Activated naive CD8-positive, alpha-beta T cell treated with anti-CD3 and anti-CD28 coated beads, Interleukin-2, amount 50 U/mL, for 24 hours (primary cell): ENCODE data around the gene AOAH.
"Not testable (repeated sequence)": the region's sequence is repeated elsewhere in the genome, so short reads cannot be mapped to it uniquely, and the experiment has no call there.

ENCODE experiments used
- ATAC-seq: fragments of 150-1000 bp; cut with Tn5 transposase; one replicate; pipeline ENCODE4 v1.10.0; 2021
- DNase-seq: peaks from one replicate; pipeline ENCODE4 v3.0.0; 2021
- H3K27ac Mint-ChIP-seq: one replicate; pipeline ENCODE4 v1.8.0; 2021; ENCODE audit warnings: mild to moderate bottlenecking, mixed read lengths
- H3K27me3 Mint-ChIP-seq: one replicate; pipeline ENCODE4 v1.8.0; 2021; ENCODE audit warnings: mixed read lengths
- H3K36me3 Mint-ChIP-seq: one replicate; pipeline ENCODE4 v1.8.0; 2021; ENCODE audit warnings: low read depth, mixed read lengths
- H3K4me1 Mint-ChIP-seq: one replicate; pipeline ENCODE4 v1.8.0; 2021; ENCODE audit warnings: mixed read lengths
- H3K4me3 Mint-ChIP-seq: one replicate; pipeline ENCODE4 v1.8.0; 2021; ENCODE audit warnings: mild to moderate bottlenecking, moderate library complexity, mixed read lengths
- H3K9me3 Mint-ChIP-seq: one replicate; pipeline ENCODE4 v1.8.0; 2021; ENCODE audit warnings: mixed read lengths

AOAH gene

DNA sequence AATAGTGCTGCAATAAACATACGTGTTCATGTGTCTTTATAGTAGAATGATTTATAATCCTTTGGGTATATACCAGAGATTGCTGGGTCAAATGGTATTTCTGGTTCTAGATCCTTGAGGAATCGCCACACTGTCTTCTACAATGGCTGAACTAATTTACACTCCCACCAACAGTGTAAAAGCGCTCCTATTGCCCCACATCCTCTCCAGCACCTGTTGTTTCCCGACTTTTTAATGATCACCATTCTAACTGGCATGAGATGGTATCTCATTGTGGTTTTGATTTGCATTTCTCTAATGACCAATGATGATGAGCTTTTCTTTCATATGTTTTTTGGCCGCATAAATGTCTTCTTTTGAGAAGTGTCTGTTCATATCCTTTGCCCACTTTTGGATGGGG is 235.6 kb downstream of the AOAH start:
- not testable (repeated sequence) for H3K27ac Mint-ChIP-seq, H3K4me1 Mint-ChIP-seq, H3K36me3 Mint-ChIP-seq, DNase-seq, H3K27me3 Mint-ChIP-seq, ATAC-seq, H3K9me3 Mint-ChIP-seq, H3K4me3 Mint-ChIP-seq

DNA sequence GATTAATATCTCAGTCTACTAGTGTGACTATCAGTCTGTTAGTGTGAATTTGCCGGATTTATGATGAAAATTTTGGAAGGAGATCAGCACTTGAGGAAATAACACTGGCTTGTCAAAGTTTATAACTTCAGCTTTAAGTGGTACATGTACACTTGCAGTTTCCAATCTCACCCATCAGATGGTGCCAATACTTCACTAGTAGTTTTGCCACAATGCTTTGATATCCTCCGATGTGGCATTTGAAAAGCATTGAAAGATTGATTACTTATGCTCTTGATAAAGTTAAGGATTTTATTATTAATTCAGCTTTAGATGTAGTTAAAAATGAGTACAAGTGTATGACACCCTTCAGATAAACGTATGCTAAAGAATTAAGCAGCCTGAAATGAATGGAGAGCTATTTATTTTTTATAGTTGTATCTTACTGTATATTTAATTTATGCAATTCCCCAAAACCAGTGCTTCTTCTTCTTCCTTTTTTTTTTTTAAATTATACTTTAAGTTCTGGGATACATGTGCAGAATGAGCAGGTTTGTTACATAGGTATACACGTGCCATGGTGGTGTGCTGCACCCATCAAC is 236.4 kb downstream of the AOAH start:
- Mint-ChIP-seq H3K4me1 (no peaks in the 10 kb centered on the region), H3K9me3 (no peaks in the 10 kb centered on the region), H3K36me3 (no peaks in the 10 kb centered on the region), H3K27me3 (no peaks in the 10 kb centered on the region), H3K27ac (no peak overlapping the region), H3K4me3 (no peak overlapping the region)
- DNase-seq (peak; percentile 10), ATAC-seq (peak; percentile 65)

GRCh38 chr7:36486336-36486735 is 238.0 kb downstream of the AOAH start:
- Mint-ChIP-seq H3K27me3 (no peaks in the 10 kb centered on the region), H3K4me3 (no peak overlapping the region), H3K9me3 (peaks cover 2% of the 10 kb centered on the region), H3K36me3 (peaks cover 3% of the 10 kb centered on the region), H3K4me1 (no peaks in the 10 kb centered on the region), H3K27ac (no peak overlapping the region)
- DNase-seq (no peak), ATAC-seq (no peak)

DNA sequence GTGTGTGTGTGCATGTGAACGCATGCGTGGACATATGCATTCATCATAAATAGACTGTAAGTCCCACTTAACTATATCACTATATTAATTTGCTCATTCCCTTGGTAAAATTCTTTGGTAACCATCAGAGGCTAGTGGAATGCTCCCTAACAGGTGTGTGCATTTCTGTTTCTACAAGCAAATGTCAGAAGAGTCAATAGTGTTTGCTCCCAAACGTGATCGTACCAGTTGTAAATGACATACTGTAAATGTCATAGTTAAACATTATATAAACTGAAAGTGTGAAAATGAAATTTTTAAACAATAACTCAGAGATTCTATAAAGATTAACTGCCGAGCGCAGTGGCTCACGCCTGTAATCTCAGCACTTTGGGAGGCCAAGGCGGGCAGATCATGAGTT is 240.0 kb downstream of the AOAH start:
- ATAC-seq (no peak), DNase-seq (no peak)
- Mint-ChIP-seq H3K9me3 (peaks cover 21% of the 10 kb centered on the region), H3K27ac (no peak overlapping the region), H3K27me3 (no peaks in the 10 kb centered on the region), H3K36me3 (peaks cover 10% of the 10 kb centered on the region), H3K4me1 (peaks cover 3% of the 10 kb centered on the region), H3K4me3 (no peak overlapping the region)

DNA sequence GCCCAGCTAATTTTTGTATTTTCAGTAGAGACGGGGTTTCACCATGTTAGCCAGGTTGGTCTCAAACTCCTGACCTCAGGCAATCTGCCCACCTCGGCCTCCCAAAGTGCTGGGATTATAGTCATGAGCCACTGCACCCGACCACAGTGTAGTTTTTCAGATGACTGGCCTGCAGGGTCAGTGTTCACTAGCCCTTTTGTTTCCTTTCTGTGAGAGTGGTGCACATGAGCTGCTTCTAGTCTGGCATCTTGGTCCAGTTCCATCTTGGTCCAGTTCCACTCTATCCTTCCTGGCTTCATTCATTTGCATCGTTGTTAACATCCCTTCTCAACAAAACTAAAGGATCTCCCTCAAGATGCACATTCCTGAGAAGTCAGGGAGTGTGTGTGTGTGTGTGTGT is 240.4 kb downstream of the AOAH start:
- H3K27me3 Mint-ChIP-seq, DNase-seq, H3K4me3 Mint-ChIP-seq, ATAC-seq, H3K27ac Mint-ChIP-seq, H3K4me1 Mint-ChIP-seq, H3K36me3 Mint-ChIP-seq: not testable (repeated sequence)
- H3K9me3 Mint-ChIP-seq, result peaks cover 21% of the 10 kb centered on the region

DNA sequence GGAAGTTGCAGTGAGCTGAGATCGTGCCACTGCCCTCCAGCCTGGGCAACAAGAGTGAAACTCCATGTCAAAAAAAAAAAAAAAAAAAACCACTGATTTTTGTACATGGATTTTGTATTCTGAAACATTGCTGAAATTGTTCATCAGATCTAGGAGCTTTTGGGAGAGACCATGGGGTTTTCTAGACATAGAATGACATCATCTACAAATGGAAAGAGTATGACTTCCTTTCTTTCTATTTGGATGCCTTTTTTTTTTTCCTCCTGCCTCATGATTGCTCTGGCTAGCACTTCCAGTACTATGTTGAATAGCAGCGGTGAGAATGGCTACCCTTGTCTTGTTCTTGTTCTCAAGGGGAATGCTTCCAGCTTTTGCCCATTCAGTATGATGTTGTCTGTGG is 245.5 kb downstream of the AOAH start:
- H3K9me3 Mint-ChIP-seq, result peaks cover 21% of the 10 kb centered on the region
- no peak for ATAC-seq
- DNase-seq, result no peak
- H3K4me1 Mint-ChIP-seq, result peaks cover 31% of the 10 kb centered on the region
- H3K27ac Mint-ChIP-seq, result no peak overlapping the region
- no peaks in the 10 kb centered on the region for H3K27me3 Mint-ChIP-seq
- H3K36me3 Mint-ChIP-seq, result peaks cover 10% of the 10 kb centered on the region
- H3K4me3 Mint-ChIP-seq, result no peak overlapping the region

GRCh38 chr7:36475381-36475780 is 248.9 kb downstream of the AOAH start:
- no peak overlapping the region for H3K4me3 Mint-ChIP-seq
- peaks cover 4% of the 10 kb centered on the region for H3K36me3 Mint-ChIP-seq
- peaks cover 10% of the 10 kb centered on the region for H3K9me3 Mint-ChIP-seq
- peaks cover 33% of the 10 kb centered on the region for H3K4me1 Mint-ChIP-seq
- peak; percentile 26 for DNase-seq
- peak; percentile 90 for ATAC-seq
- peak overlapping the region; percentile 49 for H3K27ac Mint-ChIP-seq
- H3K27me3 Mint-ChIP-seq, result no peaks in the 10 kb centered on the region

- Mint-ChIP-seq H3K4me3 (no peak overlapping the region), H3K27ac (peak overlapping the region; percentile 72), H3K27me3 (no peaks in the 10 kb centered on the region), H3K9me3 (peaks cover 6% of the 10 kb centered on the region), H3K36me3 (peaks cover 3% of the 10 kb centered on the region), H3K4me1 (peaks cover 33% of the 10 kb centered on the region)
- no peak for ATAC-seq
- no peak for DNase-seq
These were observed 249.3 kb downstream of the AOAH start for GRCh38 chr7:36475011-36475342.

- ATAC-seq (peak; percentile 65), DNase-seq (peak; percentile 14)
- no peaks in the 10 kb centered on the region for H3K36me3 Mint-ChIP-seq
- H3K27ac Mint-ChIP-seq, result peak overlapping the region; percentile 72
- H3K27me3 Mint-ChIP-seq, result no peaks in the 10 kb centered on the region
- no peak overlapping the region for H3K4me3 Mint-ChIP-seq
- H3K4me1 Mint-ChIP-seq, result peaks cover 30% of the 10 kb centered on the region
- peaks cover under 1% of the 10 kb centered on the region for H3K9me3 Mint-ChIP-seq
These were observed 249.8 kb downstream of the AOAH start for GRCh38 chr7:36474283-36475010.

DNA sequence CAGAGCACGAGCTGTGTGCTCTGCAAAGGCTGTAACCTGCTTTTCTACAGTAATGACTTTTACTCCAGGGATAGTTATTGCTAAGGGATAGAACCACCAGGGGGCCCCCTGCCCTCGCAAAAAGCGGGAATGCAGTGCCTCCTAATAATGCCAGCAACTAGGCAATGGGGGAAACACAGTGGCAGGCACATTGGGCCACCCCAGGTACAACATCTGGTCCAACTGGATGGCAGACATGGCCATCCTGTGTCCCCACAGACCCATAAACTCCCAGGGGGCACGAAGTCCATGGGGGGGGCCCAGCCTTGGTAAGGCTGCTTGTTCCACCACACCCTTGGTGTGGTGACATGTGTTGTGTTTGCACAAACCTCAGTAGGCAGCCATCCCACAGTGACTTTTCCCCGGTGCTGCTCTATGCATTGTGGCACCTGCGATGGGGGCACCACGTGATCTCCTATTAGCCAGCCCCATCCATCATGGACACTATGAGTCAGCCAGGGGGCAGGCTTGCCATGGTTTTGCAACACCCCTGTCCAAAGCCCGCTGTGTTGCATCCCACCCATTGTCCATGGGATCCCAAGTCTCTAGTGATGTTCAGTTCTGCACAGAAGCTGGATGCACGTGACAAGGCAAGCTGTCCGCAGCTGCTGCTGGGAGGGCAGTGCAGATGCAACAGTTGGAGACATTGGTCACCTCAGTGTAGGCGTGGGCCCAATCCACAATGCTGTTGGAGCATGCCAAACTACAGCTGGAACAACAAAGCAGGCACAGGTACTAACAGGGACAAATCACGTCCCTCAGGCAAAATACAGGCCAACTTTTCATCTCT is 250.6 kb downstream of the AOAH start:
- DNase-seq (peak; percentile 54), ATAC-seq (peak; percentile 35)
- H3K27ac Mint-ChIP-seq, result peak overlapping the region; percentile 72
- no peaks in the 10 kb centered on the region for H3K36me3 Mint-ChIP-seq
- no peaks in the 10 kb centered on the region for H3K9me3 Mint-ChIP-seq
- peaks cover 26% of the 10 kb centered on the region for H3K4me1 Mint-ChIP-seq
- H3K4me3 Mint-ChIP-seq, result no peak overlapping the region
- no peaks in the 10 kb centered on the region for H3K27me3 Mint-ChIP-seq

- Mint-ChIP-seq H3K9me3 (no peaks in the 10 kb centered on the region), H3K36me3 (no peaks in the 10 kb centered on the region), H3K4me1 (peaks cover 26% of the 10 kb centered on the region), H3K27me3 (no peaks in the 10 kb centered on the region), H3K27ac (no peak overlapping the region), H3K4me3 (no peak overlapping the region)
- ATAC-seq (no peak), DNase-seq (no peak)
These were observed 252.1 kb downstream of the AOAH start for GRCh38 chr7:36472141-36472729.

DNA sequence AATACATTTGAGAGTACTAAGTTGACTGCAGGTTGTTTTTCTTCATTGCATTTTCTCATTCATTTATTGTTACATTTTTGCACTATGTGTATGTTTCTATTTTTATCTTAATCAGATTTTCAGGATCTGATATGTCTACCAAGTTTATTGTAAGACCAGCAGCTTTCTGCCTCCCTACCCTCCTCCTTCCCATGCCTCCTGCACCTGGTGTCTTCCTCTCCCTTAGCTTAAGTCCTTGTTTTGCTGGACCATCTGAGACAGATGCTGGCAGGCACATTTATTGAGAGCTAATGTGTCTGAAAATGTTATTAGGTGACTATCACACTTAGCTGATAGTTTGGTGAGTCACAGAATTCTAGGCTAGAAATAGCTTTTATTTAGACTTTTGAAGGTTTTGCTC is 255.1 kb downstream of the AOAH start:
- ATAC-seq (no peak), DNase-seq (no peak)
- H3K27ac Mint-ChIP-seq, result no peak overlapping the region
- H3K27me3 Mint-ChIP-seq, result no peaks in the 10 kb centered on the region
- no peaks in the 10 kb centered on the region for H3K9me3 Mint-ChIP-seq
- H3K36me3 Mint-ChIP-seq, result no peaks in the 10 kb centered on the region
- H3K4me3 Mint-ChIP-seq, result no peak overlapping the region
- H3K4me1 Mint-ChIP-seq, result peaks cover 7% of the 10 kb centered on the region

DNA sequence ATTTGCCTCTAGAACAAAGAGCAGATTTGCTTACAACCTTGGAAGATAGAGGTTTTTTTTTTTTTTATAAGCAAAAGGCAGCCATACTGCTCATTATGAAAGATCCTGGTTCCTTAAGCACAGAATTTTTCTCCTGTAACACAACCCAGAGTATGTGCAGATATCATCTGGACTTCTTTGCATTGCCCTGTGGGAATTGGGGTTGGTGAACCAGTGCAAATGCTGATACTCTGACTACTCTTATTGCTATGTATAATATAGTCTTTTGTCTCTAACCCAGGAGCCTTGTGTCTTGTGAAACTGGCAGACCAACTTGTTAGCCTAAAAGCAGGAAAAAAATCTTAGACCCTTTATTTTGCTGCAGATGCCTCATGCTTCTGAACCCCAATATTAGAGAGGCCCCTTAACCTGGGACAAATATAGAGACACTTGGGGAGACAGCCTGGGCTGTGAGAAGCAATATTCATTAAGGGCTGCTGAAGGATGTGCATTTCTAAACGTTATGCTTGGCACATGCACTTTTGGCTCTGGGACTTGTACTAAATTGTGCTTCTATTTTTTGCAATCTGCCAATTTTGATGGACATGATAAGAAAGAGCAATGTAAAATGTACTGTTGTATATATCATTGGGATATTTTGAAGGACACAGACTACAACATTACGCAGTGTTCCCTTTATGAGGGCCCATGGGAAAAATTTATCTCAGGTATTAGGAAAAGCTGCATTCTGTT is 255.8 kb downstream of the AOAH start:
- ATAC-seq (no peak), DNase-seq (no peak)
- Mint-ChIP-seq H3K27ac (no peak overlapping the region), H3K4me1 (no peaks in the 10 kb centered on the region), H3K9me3 (no peaks in the 10 kb centered on the region), H3K27me3 (no peaks in the 10 kb centered on the region), H3K4me3 (no peak overlapping the region), H3K36me3 (no peaks in the 10 kb centered on the region)

DNA sequence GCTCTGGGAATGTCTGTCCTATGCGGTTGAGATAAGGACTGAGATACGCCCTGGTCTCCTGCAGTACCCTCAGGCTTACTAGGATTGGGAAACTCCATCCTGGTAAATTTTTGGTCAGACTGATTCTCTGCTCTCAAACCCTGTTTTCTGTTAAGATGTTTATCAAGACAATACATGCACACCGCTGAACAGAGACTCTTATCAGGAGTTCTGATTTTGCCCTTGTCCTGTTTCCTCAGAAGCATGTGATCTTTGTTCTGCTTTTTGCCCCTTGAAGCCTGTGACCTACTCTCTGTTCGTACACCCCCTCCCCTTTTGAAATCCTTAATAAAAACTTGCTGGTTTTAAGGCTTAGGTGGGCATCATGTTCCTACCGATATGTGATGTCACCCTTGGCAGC is 258.3 kb downstream of the AOAH start:
- not testable (repeated sequence) for H3K36me3 Mint-ChIP-seq, H3K4me3 Mint-ChIP-seq, H3K27ac Mint-ChIP-seq

More for the DNA sequence above, 258.3 kb downstream of the AOAH start:
- not testable (repeated sequence) for ATAC-seq, H3K27me3 Mint-ChIP-seq, DNase-seq, H3K4me1 Mint-ChIP-seq, H3K9me3 Mint-ChIP-seq
